GM12878 (cell line): ENCODE measurements around the gene LMTK2. TPM values are rescaled to one million over a fixed set of nuclear protein-coding genes. Genes with fewer than 3 reads are reported as not detected.
A peak's percentile ranks its signal among the peaks of the same experiment; 100 is the strongest.

Experiments
- ATAC-seq: fragments of 200-7000 bp; cut with Tn5 transposase; 3 replicates; pipeline ENCODE4 v1.9.1; 2020; ENCODE audit warnings: mild to moderate bottlenecking, moderate library complexity
- BruUV-seq: library from RNA; stranded (reverse); fragments of 400-500 nt; replicated peaks from 2 replicates; lab custom pipeline; 2021; lab: Mats Ljungman, UMichigan
- CTCF ChIA-PET: fragments of 300-600 bp; sonication (Branson Sonifier 250); formaldehyde crosslinking; extraction: SDS; loops from one replicate; lab custom pipeline; 2021; ENCODE audit warnings: inconsistent platforms; lab: Yijun Ruan, JAX
- POLR2A ChIA-PET: fragments of 350-600 bp; formaldehyde crosslinking; extraction: SDS; loops from one replicate; lab custom pipeline; 2021; ENCODE audit warnings: inconsistent platforms; lab: Charles Lee
- RAD21 ChIA-PET: fragments of 300-600 bp; sonication (Branson Sonifier 250); formaldehyde crosslinking; loops from one replicate; lab custom pipeline; 2023; ENCODE audit warnings: antibody characterized with exemption; ENCODE audit not compliant: unreplicated experiment; lab: Charles Lee
- SMC1A ChIA-PET: fragments of 300-600 bp; sonication (Branson Sonifier 250); formaldehyde crosslinking; loops from one replicate; lab custom pipeline; 2023; ENCODE audit not compliant: unreplicated experiment, uncharacterized antibody; lab: Charles Lee
- DNase-seq: peaks from one replicate; pipeline ENCODE4 v3.0.0-alpha.2; 2011; ENCODE audit warnings: low read depth, low spot score
- FAIRE-seq: peaks from 3 replicates; lab custom pipeline; 2011; peaks lifted over from hg19 to GRCh38; lab: Jason Lieb, UNC
- H2AFZ ChIP-seq: 2 replicates; pipeline ENCODE4 v1.6.0; 2011; ENCODE audit warnings: low read depth, low read length, control low read depth; ENCODE audit not compliant: control insufficient read depth
- H3K27ac ChIP-seq: 2 replicates; pipeline ENCODE4 v1.5.1; 2011; ENCODE audit warnings: control low read depth; ENCODE audit not compliant: control insufficient read depth, insufficient read depth
- H3K27me3 ChIP-seq, 2 experiments: replicated peaks in 1 of 2; 2 replicates each; pipeline versions ENCODE4 v1.6.0 to v1.6.1; 2011; ENCODE audit warnings: low read length in 1 of 2; ENCODE audit not compliant: control insufficient read depth in 2 of 2, insufficient read depth in 2 of 2
- H3K36me3 ChIP-seq, 2 experiments: 2 replicates each; pipeline ENCODE4 v1.5.1; 2011; ENCODE audit warnings: low read length in 1 of 2; ENCODE audit not compliant: control insufficient read depth in 2 of 2, insufficient read depth in 2 of 2
- H3K4me1 ChIP-seq: 2 replicates; pipeline ENCODE4 v1.6.1; 2011; ENCODE audit warnings: mild to moderate bottlenecking, low read length, moderate library complexity, mixed read lengths; ENCODE audit not compliant: control insufficient read depth, insufficient read depth
- H3K4me2 ChIP-seq: 2 replicates; pipeline ENCODE4 v1.6.0; 2011; ENCODE audit warnings: control low read depth; ENCODE audit not compliant: control insufficient read depth, insufficient read depth
- H3K4me3 ChIP-seq: fragments of 200-600 bp; sonication (generic); 2 replicates; pipeline ENCODE4 v1.5.1; 2016
- H3K79me2 ChIP-seq: 2 replicates; pipeline ENCODE4 v1.6.0; 2011; ENCODE audit warnings: low read length; ENCODE audit not compliant: control insufficient read depth, insufficient read depth
- H3K9ac ChIP-seq: 2 replicates; pipeline ENCODE4 v1.8.0; 2011; ENCODE audit warnings: low read length, control low read depth, mixed read lengths; ENCODE audit not compliant: control insufficient read depth, insufficient read depth
- H3K9me3 ChIP-seq: replicated peaks from 3 replicates; pipeline ENCODE4 v1.5.1; 2011; ENCODE audit warnings: mild to moderate bottlenecking, low read length; ENCODE audit not compliant: control insufficient read depth, insufficient read depth
- H4K20me1 ChIP-seq: 2 replicates; pipeline ENCODE4 v1.6.0; 2011; ENCODE audit not compliant: control insufficient read depth, insufficient read depth
- BMI1 ChIP-seq: fragments of 450-650 bp; IDR thresholded peaks from 2 replicates; pipeline ENCODE4 v1.6.1; 2016; ENCODE audit warnings: mild to moderate bottlenecking, moderate library complexity, borderline replicate concordance
- CBX3 ChIP-seq: fragments of 200-600 bp; sonication (generic); IDR thresholded peaks from 2 replicates; pipeline ENCODE4 v1.6.1; 2016; ENCODE audit warnings: low read depth, borderline replicate concordance
- ETV6 ChIP-seq, 2 experiments: fragments of 450-650 bp in 1 of 2; IDR thresholded peaks in 1 of 2; conservative IDR thresholded peaks in 1 of 2; 2 replicates each; pipeline ENCODE4 v1.6.1; 2014; ENCODE audit warnings: antibody characterized with exemption in 1 of 2, borderline replicate concordance in 1 of 2, low read depth in 1 of 2, mild to moderate bottlenecking in 1 of 2, moderate library complexity in 1 of 2
- IKZF2 ChIP-seq, 2 experiments: fragments of 450-650 bp; IDR thresholded peaks; 2 replicates each; pipeline ENCODE4 v1.6.1; 2017; ENCODE audit warnings: mild to moderate bottlenecking in 2 of 2, moderate library complexity in 2 of 2
- PAX8 ChIP-seq: fragments of 450-650 bp; IDR thresholded peaks from 2 replicates; pipeline ENCODE4 v1.6.1; 2017; ENCODE audit warnings: mild to moderate bottlenecking, moderate library complexity
- SMAD1 ChIP-seq: fragments of 450-650 bp; IDR thresholded peaks from 2 replicates; pipeline ENCODE4 v1.6.1; 2018; ENCODE audit warnings: mild to moderate bottlenecking, low read depth; ENCODE audit not compliant: partially characterized antibody
- TBL1XR1 ChIP-seq: IDR thresholded peaks from 2 replicates; pipeline ENCODE4 v1.6.1; 2012; ENCODE audit warnings: low read depth, low read length, improper control_type of control experiment
- ZBED1 ChIP-seq: IDR thresholded peaks from 2 replicates; pipeline ENCODE4 v1.6.1; 2016; ENCODE audit warnings: borderline replicate concordance
- ZNF217 ChIP-seq: fragments of 450-650 bp; IDR thresholded peaks from 2 replicates; pipeline ENCODE4 v1.6.1; 2017; ENCODE audit warnings: antibody characterized with exemption, mild to moderate bottlenecking
- WGBS: methylation state at CpG from one replicate; pipeline ENCODE4 v1.1.6; 2016; ENCODE audit warnings: low lambda C conversion rate; ENCODE audit not compliant: insufficient replicate concordance, insufficient coverage; ENCODE audit errors: missing lambda C conversion rate; 5-methylcytosine and 5-hydroxymethylcytosine counted together
- in situ Hi-C: fragments of 300-500 bp; cut with MboI; formaldehyde crosslinking; loops from 9 replicates; pipeline ENCODE4 v1.14.3; 2018; ENCODE audit warnings: mixed read lengths
- intact Hi-C: fragments of 100-400 bp; cut with micrococcal nuclease; formaldehyde crosslinking; loops from one replicate; pipeline ENCODE4 v1.14.2; 2022; ENCODE audit not compliant: unreplicated experiment
- polyA plus RNA-seq, 11 experiments: library from polyadenylated mRNA; depleted of rRNA in 4 of 11; unstranded in 6 of 11; stranded (reverse) in 5 of 11; fragments of >200 nt; fragmentation: Nextera tagmentation in 4 of 11; fragmentation: Illumina TruSeq in 1 of 11; extraction: Ambion mirVana in 4 of 11; extraction: Trizol in 1 of 11; gene quantifications; 1 replicate in 1 of 11; 2 replicates in 10 of 11; pipeline versions ENCODE4 v1.2.1 to v1.2.3, GENCODE V29; 2011 to 2016; ENCODE audit warnings: inconsistent platforms in 2 of 11, missing spikeins in 2 of 11, low read depth in 1 of 11
- total RNA-seq, 4 experiments: library from RNA; depleted of rRNA in 3 of 4; stranded (reverse); fragments of >200 nt in 3 of 4; fragmentation: Illumina TruSeq in 1 of 4; extraction: Trizol in 1 of 4; gene quantifications; 2 replicates each; pipeline versions ENCODE4 v1.2.1 to v1.2.3, GENCODE V29; 2013 to 2021
- TF ChIP-seq, protein P1 (sequence below): IDR thresholded peaks from 2 replicates; pipeline ENCODE4 v1.6.1; 2011; ENCODE audit warnings: borderline replicate concordance, low read depth, mild to moderate bottlenecking, moderate library complexity, low read length; ENCODE audit not compliant: insufficient read depth, poor library complexity, severe bottlenecking

The LMTK2 gene
- total and polyA plus RNA-seq, 10 of the 15 experiments (the other 5 are each of a cell fraction or from before 2014, with no cell fraction given) = 0.68 to 8.7 (median 4.6) TPM

DNA sequence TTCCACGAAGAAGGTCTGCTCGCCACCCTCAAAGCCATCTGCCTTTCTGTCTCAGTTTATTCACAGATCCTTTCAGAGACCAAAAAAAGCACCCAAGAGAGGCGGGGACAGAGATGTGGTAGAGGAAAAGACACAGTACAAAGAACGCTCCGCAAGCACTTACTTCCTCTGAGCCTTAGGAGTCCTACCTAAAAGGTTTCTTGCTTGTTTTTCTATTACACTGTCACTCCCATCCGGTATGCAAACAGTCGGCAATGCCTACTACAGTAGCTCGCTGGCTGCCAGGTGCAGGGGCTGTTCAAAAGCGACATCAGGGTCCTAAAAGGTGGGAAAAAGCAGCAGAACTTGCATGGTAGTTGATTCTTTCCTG, 144.6 kb downstream of the LMTK2 start:
- Histone ChIP-seq H4K20me1 (no peaks in the 10 kb centered on the region), H2AFZ (peak overlapping the region; percentile 95), H3K36me3 (no peaks in the 10 kb centered on the region), H3K4me1 (peaks cover 10% of the 10 kb centered on the region), H3K4me3 (peak overlapping the region; percentile 83), H3K4me2 (peak overlapping the region; percentile 84), H3K27ac (peak overlapping the region; percentile 59), H3K9me3 (no peaks in the 10 kb centered on the region), H3K27me3 (no peaks in the 10 kb centered on the region), H3K79me2 (peaks cover 10% of the 10 kb centered on the region), H3K9ac (peak overlapping the region; percentile 63)
- no TSS peak for BruUV-seq
- FAIRE-seq = no peak
- peak; percentile 44 for ATAC-seq
- RAD21 ChIA-PET = interaction anchor here (0.9 to 3.7 kb wide), 8 partner anchors 32 to 229 kb away, joined by 3 to 19 read pairs (median 8); partner anchors contain the start of gene BAIAP2L1
- in situ Hi-C loops (no loop called here), intact Hi-C loops (no loop called here)
- POLR2A ChIA-PET = interaction anchor here (0.6 to 1.3 kb wide), 3 partner anchors 10 to 49 kb away, joined by 3 to 5 read pairs (median 4); no protein-coding TSS in a partner anchor
- WGBS = 8% methylated on average over 9 of the region's 9 CpGs
- DNase-seq = no peak
- TF ChIP-seq, protein P1, sequence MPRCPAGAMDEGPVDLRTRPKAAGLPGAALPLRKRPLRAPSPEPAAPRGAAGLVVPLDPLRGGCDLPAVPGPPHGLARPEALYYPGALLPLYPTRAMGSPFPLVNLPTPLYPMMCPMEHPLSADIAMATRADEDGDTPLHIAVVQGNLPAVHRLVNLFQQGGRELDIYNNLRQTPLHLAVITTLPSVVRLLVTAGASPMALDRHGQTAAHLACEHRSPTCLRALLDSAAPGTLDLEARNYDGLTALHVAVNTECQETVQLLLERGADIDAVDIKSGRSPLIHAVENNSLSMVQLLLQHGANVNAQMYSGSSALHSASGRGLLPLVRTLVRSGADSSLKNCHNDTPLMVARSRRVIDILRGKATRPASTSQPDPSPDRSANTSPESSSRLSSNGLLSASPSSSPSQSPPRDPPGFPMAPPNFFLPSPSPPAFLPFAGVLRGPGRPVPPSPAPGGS = no peak
- no peak for TF ChIP-seq BMI1
- TF ChIP-seq IKZF2 (IDR thresholded peaks at IDR 0.05) = no peak
- no peak for TF ChIP-seq ZBED1
- TF ChIP-seq ETV6 (conservative IDR thresholded peaks at IDR 0.05 in 1 of 2, IDR thresholded peaks at IDR 0.05 in 1 of 2; ENCODE audit: borderline replicate concordance in 1 of 2, low read depth in 1 of 2) = no peak
- no peak for TF ChIP-seq CBX3
- no peak for TF ChIP-seq ZNF217
- no peak for TF ChIP-seq SMAD1
- TF ChIP-seq PAX8 = no peak
- TF ChIP-seq TBL1XR1 = no peak
- CTCF ChIA-PET = interaction anchor here (0.9 to 2.1 kb wide), 9 partner anchors 48 to 227 kb away, joined by 3 to 11 read pairs (median 5); partner anchors contain the start of gene BAIAP2L1
- SMC1A ChIA-PET = interaction anchor here (0.8 to 2.4 kb wide), 9 partner anchors 10 to 169 kb away, joined by 3 to 9 read pairs (median 3); partner anchors contain the start of gene BAIAP2L1
